GM13976 (cell line): ENCODE measurements around the gene RPS6KC1.

ENCODE experiments used
- DNase-seq: peaks from one replicate; pipeline ENCODE4 v3.0.0; 2012; ENCODE audit warnings: low spot score
- in situ Hi-C: fragments of 300-500 bp; cut with MboI; formaldehyde crosslinking; loops from one replicate; pipeline ENCODE4 v1.12.0; 2022; ENCODE audit warnings: low sequenced_read_pairs, mixed read lengths, inconsistent platforms; ENCODE audit not compliant: unreplicated experiment
- TF ChIP-seq, protein P1 (sequence below): IDR thresholded peaks from 2 replicates; pipeline ENCODE4 v1.5.1; 2012; ENCODE audit warnings: borderline replicate concordance, mild to moderate bottlenecking; ENCODE audit not compliant: insufficient read depth; ENCODE audit errors: extremely low read depth, missing control alignments, control extremely low read depth

Gene RPS6KC1

DNA sequence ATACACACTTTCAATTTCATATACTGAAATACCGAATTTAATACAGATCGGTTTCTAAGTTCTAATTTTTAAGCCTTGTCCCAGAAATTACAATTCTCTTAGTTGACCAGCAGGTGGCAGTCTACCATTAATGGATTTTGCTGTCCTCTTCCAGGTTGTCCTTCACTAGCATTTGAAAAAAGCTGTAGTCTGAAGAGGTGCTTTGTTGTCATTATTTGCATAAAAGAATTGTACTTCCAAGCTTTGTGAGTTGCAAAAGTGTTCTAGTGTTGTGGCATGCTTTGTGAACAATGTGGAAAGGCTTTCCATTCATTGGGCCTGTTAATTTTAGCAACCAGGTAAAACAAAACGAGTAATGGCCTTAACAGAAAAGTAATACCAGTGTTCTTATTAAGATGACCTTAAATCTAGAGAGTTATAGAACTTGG, 193.6 kb downstream of the RPS6KC1 start:
- in situ Hi-C loops = no loop called here
- peak; percentile 32 for DNase-seq
- TF ChIP-seq, protein P1, sequence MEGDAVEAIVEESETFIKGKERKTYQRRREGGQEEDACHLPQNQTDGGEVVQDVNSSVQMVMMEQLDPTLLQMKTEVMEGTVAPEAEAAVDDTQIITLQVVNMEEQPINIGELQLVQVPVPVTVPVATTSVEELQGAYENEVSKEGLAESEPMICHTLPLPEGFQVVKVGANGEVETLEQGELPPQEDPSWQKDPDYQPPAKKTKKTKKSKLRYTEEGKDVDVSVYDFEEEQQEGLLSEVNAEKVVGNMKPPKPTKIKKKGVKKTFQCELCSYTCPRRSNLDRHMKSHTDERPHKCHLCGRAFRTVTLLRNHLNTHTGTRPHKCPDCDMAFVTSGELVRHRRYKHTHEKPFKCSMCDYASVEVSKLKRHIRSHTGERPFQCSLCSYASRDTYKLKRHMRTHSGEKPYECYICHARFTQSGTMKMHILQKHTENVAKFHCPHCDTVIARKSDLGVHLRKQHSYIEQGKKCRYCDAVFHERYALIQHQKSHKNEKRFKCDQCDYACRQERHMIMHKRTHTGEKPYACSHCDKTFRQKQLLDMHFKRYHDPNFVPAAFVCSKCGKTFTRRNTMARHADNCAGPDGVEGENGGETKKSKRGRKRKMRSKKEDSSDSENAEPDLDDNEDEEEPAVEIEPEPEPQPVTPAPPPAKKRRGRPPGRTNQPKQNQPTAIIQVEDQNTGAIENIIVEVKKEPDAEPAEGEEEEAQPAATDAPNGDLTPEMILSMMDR = peak; percentile 57

DNA sequence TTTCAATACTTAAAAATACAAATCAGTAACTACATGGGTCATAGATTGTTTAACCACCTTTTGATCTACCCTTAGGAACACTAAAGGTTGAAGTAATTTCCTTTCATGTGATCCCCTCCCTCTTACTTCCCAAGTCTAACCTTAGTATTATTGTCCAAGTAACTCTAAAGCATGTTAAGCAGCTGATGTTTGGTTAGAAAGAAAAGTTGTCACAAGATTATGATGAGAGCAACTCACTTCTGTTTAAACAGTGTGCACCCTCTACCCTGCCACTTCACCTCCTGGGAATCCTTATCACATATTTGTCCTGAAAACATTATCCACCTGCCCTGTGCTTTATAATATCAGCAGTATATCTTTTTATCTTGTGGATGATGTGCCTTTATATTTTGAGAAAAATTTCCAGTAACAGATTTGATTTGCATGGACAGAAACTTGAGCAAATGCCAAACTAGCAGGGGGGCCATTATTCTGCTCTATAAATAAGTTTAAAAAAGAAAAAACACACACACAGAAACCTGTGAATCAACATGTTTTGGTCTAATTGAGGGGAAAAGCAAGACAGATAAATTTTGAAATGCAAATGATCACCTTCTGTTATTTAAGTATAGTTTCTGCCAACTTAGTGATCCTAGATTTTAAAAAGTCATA, 194.3 kb downstream of the RPS6KC1 start:
- in situ Hi-C loops = no loop called here
- DNase-seq = no peak
- TF ChIP-seq, protein P1 = no peak

DNA sequence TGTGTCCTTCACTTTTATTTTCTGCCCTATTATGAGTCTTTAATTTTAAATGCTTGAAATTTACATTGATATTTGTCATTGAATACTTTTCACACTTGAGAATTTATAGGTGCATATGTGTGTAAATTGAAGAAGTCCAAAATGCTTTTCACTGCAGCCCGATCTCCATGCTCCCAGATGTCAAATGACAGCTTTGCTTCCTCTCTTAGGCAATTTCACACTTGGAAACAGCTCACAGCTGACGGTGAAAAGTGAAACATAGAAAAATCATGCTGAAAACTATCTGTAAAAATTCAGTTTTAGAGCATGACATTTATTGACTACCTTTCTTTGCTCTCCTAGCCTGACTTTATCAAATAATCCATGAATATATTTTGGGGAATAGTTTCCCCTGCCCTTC, 196.0 kb downstream of the RPS6KC1 start:
- DNase-seq = no peak
- TF ChIP-seq, protein P1 = no peak
- in situ Hi-C loops = no loop called here

DNA sequence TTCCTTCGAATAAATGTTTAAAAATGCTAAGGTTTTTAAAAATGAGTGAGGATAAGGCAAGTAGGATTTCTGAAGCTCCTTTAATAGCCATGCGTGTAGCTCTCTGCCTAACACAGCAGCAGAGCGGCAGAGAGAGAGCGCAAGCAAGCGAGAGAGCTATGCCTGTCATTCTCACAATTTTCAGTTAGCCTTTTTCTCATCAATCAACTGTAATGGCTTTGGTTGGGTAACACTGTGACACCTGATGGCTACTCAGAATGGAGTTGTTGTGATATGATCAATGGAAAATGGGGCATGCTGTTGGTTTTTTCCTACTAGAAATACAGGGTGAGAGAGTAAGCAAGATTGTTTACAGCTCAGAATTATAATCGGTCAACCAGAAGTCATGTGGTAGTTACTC, 198.4 kb downstream of the RPS6KC1 start:
- TF ChIP-seq, protein P1 = no peak
- in situ Hi-C loops = no loop called here
- no peak for DNase-seq

DNA sequence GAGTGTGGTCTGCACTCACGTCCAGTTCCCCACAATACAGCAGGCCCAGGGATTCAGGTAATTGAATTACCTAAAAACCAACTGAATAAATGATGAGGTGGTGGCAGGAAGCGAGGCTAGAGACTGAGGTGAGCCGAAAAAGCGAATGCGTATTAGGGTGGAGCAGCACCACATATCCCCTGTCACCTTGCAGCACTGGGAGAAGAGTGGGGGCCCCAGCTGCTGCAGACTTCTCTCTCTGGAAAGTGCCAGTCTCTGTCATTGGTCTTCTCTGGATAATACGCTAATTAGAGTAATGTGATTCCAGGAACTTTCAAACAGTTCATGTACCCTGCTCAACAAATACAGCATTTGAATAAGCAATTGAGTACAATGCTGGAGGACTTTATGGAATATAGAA, 199.0 kb downstream of the RPS6KC1 start:
- in situ Hi-C loops = no loop called here
- DNase-seq = no peak
- TF ChIP-seq, protein P1 = no peak

DNA sequence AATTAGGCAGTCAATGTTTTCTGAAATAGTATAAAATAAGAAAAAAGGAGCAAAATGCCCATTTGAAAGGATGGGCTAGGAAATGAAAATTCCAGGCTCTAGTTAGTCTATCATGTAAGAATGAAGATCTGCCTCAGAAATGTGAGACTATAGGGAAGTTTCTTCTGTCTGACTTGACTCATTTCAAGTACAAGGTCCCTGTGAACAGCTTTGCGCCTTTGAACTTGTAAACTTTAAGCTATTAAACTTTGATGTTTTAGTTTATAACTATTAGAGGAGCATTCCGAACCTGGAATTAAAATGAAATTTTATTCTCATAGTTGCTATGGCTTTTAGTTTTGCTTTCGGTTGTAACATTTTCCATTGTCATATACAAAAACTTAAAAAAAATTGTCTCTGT, 199.4 kb downstream of the RPS6KC1 start:
- TF ChIP-seq, protein P1 = no peak
- in situ Hi-C loops = no loop called here
- DNase-seq = no peak

DNA sequence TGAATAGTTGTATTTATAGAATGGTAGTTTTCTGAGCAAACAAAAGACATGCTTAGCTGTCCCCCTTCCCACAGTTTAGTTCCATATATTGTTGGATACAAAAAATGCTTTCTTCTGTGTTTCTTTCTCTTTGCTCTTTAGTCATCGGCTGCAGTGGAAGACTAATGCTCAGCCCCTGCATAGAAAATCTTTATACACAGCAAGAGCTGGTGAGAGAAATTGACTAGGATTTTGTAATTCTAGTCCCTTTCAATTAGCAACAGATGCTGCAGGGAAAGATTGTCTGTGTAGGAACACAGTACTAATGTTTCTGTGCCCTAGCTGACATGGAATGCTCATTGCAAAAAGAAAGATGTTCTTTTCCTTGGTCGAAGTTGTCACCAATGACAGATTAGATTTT, 200.9 kb downstream of the RPS6KC1 start:
- TF ChIP-seq, protein P1 = no peak
- in situ Hi-C loops = no loop called here
- no peak for DNase-seq
